Measurements from ENCODE around the gene LSM10.

Gene LSM10

DNA sequence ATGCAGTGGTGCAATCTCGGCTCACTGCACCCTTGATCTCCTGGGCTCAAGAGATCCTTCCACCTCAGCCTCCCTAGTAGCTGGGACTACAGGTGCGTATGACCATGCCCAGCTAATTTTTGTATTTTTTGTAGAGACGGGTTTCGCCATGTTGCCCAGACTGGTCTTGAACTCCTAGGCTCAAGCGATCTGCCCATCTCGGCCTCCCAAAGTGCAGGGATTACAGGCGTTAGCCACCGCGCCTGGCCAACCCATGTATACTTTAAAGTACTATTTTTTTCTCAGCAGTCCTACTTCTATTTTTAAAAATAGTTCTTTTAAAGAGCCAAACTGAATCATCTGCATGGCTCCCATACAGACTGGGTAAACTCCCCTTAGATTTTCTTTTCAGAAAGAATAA is 15.5 kb downstream of the LSM10 start:
- DNase-seq: no peak

DNA sequence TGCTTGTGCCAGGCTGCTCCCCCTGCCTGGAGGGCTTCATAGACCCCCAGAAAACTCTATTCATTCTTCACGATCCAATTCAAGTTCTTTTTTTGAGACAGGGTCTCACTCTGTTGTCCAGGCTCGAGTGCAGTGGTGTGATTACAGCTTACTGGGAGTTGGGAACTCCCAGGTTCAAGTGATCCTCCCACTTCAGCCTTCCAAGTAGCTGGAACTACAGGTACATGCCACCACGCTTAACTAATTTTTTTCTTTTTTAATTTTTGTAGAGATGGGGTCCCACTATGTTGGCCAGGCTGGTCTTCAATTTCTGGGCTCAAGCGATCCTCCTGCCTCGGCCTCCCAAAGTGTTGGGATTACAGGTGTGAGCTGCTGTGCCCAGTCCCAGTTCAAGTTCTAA is 16.3 kb downstream of the LSM10 start:
- DNase-seq: no peak

DNA sequence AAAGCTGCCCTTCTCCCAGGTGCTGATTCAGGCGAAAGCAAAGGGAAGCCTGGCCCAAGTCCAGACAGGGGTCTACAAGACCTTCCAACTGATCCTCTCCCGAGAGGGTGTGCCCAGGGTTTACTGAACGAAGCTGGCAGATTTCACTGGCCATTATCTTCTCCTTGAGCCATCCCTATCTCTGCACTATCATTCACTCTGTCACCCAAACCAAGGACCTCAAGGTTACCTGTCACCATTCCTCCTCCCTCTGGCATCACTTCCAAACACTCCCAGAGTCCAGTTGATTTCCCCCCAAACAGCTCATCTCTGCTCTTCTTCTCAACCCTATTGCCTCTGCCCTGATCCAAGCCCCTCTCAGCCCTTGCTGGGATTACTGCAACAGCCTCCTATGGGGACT is 16.9 kb downstream of the LSM10 start:
- DNase-seq: no peak

DNA sequence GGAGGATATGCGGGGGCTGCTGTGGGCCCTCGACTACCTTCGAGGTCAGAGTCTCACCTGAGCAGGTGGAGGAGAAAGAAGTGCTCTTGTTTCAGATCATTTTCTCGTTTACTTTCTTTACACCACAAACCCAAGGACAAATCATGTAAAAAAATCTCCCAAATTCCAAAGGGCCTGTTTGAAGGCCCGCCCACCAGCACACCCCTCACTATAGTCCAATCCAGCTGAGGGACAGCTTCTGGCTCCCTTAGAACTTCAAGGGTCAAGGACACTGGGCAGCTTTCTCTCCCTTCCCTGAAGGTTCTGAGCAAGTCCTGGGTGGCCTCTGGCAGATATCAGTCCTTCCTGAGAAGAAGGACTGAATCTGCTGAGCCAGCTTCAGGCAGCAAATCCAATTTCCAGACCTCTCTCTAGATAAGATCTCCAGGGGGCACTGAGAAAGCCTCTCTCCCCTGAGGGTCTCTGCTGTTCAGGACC is 17.5 kb downstream of the LSM10 start:
- DNase-seq: no peak

DNA sequence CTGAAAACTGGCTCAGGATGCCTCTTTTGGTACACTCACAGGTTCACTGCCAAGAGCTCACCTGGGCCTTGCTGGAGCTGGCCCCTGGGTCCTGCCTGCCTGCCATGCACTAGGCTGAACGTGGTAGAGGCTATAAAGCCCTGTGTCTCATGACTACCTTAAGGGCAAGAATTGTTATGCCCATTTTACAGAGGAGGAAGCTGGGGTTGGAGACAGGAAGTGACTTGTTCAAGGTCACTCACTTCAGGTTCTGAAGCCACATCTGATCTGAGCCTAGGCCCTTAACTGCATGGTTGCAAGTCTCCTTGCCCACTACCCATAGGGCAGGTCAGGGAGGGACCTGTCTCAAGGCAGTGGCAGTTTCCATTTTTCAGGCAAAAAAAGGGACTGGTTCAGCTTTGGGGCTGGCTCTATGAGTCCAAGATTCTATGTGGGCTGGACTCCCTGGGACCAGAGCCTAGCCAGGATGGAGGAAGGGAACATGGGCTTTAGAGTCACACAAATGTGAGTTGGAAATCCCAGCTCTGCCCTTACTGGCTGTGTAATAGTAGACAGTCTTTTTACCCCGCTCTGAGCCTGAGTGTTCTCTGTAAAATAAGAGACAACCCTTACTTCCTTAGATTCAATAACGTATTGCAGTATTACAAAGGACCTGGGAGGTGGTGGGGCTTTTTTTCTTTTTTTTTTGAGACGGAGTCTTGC is 19.8 kb downstream of the LSM10 start:
- no peak for DNase-seq

DNA sequence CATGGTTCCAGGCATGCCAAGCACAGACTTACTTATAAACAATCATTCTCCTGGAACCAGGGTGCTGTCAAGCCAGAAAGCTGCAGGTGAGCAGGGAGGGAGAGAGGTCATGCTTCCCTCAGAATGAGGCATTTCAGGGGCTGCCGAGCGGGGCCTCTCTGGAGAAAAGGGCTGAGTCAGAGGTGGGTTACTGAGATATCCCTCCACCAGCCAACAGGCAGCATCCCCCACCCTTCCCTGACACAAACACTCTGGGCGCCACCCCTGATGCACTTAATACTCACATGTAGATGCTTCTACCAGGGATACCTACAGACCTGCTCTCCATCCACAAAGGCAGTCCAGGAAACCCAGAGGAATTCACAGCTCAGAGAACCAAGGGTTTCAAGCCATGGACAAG is 25.1 kb downstream of the LSM10 start:
- peak; percentile 28 for DNase-seq

DNA sequence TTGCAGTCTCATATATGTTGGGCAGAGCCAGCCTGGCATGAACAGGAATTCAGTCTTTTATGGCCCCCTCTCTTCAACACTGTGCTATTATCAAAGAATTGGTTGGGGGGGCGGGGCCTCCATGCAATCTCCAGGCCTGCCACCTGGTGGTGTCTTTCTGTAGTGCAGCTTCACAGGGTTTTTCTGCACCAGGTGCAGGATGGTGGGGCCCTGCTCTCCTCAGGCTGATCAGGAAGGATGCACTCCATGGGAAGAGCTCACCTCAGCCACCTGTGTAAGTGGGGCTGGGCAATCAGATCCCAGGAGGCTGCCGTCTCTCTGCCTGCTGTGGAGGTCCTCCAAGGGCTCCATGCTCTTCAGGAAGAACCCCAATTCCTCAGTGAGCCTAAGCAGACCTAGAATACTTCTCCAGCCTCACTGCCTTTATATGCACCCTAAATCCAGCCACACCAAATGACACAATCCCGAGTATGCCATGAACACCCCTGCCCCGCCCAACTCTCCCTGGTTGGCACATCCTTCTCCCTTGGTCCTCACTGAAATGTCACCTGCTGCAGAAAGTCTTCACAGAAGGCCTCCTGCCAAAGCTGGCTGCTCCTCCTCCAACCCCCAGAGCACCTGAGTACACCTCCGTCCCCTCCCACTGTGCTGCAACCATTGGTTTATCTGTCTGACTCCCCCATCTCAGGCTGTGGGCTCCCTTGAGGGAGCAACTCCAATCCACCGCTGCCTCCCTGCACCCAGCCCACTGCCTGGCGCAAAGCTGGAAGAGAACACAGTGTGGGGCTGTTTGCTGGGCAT is 28.4 kb downstream of the LSM10 start:
- DNase-seq: peak; percentile 71

DNA sequence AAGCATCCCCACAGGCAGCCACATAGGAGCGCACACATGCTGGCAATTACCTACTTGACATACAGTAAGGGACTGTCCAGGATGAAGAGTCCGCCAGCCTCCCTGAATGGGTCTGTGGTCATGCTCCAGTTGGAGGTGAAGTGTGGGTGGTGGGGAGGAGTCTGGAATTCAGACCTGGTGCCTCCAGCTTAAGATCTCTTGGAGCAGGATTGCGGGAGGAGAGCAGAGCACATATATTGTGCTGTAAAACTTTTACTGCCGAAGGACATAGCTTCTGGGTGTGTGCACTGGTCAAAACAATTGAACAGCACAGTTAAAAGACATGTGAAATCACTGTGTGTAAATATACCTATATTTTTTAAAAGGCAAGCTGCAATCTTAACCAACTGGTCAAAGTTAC is 29.9 kb downstream of the LSM10 start:
- DNase-seq: no peak

DNA sequence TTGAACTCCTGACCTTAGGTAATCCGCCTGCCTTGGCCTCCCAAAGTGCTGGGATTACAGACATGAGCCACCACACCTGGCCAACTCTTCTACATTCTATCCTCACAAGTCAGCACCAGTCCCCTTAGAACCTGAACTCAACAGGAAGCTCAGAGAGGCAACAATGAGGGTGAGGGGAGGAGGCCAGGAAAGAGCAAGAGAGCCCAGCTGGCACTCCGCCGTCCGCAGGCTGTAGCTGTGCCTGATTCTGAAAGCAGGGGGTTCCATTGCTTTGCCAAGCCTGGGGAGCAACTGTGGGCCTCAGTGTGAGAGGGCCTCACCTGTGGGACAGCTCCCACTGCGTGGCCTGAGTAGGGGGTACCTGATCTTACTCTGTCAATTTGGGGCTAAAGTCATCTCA is 30.6 kb downstream of the LSM10 start:
- DNase-seq: no peak

DNA sequence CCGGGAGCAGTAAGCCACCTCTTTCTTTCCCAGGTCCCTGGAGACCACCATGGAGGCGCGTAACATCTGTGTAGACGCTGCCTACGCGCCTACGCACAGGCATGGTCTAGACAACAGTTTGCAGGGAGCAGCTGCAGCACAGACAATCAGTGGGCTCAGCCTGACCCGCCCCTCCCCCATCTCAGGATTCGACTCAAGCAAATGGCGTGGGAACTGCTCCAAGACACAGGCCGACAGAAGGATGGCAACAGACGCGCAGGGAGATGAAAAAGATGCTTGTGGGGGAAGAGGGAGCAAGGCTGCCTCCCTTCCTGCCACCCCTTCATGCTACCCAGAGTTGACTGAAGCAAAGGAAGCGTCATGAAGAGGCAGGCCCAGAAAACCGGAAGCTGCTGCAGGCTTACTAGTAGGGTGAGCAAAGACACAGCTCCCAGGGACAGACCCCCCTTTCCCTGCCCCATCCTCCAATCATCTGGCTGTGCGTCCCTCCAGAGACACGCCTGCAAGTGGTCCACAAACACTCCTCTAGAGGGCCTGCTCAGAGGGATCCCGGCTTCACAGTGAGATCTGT is 31.5 kb downstream of the LSM10 start:
- DNase-seq: peak; percentile 92

DNA sequence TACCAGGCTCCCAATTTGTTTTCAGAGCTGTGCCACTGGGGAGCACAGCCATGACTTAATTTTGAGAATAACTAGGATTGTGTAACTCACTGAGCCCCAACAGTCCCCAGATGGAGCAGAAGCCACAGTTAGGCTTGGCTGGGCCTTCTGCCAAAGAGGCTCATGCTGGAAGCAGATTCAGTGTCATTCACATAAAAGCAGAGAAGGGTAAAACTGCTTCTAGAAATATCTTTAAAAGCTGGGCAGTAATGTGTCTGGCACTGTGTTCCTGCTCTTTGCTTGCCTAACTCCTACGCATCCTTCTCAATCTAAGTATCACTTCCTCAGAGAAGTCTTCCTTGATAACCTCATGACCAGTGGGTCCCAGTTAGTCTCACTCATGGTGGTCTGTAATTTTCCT is 32.3 kb downstream of the LSM10 start:
- peak; percentile 69 for DNase-seq

DNA sequence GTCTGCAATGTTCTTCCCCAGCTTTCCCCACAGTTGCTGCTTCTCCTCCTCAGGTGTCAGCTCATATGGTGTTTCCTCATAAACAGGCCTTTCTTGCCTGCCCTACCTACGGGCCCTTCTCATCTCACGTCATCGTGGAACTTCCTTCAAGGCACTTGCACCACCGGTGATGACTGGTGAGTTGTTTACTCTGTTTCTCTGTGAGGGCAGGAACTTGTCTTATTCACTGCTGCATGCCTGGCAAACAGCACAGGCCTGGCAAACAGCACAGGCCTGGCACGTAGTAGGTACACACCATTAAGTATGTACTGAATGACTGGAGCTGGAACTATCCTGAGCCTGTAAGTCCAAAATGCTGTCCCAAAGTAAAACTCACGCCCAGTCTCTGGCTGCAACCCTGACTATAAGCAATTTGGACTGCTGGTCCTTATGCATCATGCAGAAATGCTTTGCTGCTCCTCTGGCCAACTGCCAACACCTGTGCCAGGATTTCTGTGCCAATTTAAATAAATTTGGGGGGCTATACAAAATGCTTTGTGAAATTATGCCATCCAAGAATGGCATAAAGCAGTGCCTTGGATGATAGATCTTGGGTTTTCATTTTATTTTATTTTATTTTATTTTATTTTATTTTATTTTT is 37.7 kb downstream of the LSM10 start:
- DNase-seq: no peak

DNA sequence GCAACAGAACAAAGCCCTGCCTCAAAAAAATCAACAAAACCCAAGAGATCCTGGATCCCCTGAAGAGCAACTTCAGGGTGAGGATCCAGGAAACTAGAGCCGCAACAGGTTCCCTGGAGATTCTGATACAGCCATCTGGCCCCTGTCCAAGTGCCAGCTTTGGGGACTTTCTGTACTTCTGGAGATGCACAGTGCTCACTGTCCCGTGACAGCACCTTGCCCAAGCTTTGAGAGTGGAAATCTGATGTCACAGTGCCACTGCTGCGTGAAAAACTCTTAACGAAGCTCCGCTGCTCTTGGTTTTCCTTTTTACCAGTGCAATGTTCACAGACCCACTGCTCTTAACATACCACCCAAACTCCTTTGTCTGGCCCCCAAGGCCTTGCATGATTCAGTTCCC is 38.3 kb downstream of the LSM10 start:
- DNase-seq: no peak

DNA sequence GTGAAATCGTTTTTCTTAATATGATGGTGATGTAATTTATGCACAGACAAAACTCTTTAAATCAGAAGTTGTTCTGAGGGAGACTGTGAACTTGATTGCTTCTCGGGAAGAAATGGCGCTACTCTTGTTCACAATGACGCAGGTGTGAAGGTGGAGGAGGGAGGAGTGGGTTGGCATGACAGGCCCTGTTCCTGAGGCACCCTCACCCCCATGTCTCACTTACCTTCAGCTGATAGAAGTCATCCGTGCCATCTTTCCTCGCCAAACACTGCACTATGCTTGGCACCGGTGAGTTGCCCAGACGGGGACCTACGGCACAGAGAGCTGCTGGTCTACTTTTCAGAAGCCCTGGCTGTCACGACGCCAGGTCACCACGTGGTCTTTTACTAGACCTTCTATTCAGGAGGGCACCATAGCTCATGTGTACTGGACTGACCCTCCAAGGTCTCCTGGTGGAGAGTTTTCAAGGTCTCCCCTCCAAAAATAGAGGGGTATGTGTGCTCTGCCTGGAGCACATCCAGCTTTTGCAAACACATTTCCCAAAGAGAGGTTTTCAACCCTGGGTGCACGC is 39.1 kb downstream of the LSM10 start:
- DNase-seq: no peak

DNA sequence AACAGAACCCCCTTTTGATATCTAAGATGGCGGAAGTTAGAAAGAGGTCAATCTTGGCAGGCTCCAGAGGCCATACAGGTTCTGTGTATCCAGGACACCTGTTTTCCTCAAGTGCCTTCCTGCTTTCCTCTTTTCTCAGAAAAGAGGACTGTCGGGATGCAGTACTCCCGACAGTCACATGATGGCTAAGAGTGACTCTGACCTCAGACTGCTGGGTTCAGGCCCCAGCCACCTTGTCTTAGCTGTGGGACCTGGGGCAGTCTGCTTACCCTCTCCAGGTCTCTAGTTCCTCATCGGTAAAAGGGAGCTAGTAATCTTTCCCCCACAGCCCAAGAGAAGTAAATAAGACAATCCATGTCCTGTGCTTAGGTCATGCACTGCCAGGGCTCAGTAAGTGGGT is 41.9 kb downstream of the LSM10 start:
- DNase-seq: no peak

DNA sequence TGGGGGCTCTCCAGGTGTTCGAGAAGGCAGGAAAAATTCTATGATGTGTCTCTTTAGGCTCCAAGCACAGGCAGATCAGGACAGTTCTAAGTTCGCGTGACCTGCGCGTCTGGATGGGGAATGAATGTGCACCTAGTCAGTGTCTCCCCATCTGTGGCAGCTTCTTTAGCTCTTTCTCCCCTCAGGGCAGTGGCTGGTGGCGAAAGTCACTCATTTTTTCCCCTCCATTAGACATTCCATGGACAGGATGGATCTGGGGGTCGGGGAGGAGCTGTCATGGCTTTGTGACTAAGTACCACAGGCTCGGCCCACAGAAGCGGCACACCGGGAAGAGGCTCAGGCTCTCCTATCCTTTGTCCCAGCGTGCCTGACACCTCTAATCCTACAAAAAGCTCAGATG is 43.2 kb downstream of the LSM10 start:
- no peak for DNase-seq

DNA sequence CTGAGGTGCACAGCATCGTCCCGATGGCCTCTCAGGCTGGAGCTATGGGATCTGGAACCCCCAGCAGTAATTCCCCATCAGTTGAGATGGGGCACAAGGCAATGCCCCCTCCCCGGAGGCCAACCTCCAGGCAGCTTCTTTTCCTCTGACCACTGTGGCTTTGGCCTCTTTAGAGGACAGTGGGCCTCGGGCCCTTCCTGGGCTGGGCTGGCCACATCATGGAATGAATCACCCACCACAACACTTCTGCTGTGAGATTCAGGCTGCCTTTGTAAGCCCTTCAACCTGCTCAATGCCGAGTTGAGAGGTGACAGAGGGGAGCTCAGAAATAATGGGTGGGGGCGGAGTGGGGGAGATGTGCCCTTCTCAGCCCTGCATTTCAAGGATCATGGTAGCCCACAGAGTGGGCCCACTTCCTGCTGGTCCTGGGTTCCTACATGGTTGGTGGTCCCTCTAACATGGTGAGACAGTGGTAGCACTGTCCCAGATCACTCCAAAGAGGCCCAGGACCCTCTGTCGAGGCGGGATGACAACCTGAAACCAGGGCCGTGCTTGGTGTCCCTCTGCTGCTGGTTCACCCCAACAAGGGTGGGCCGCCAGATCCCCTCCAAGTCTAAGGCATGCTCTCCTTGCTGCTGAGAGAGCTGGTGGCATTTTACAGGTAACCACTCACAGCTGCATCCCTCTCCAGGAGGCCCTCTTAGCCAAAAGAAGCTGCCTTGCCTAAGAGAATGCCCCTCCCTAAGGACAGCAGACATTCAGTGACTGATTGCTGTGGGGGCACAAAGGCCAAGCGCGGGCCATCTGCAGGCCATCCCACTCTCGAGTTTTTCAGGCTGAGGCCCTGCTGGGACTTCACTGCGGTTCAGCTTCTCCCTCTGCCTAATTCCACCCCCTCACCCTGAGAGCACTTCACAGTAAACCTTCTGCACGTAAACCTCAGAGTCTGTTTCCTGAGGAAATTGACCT is 44.5 kb downstream of the LSM10 start:
- peak; percentile 52 for DNase-seq

DNA sequence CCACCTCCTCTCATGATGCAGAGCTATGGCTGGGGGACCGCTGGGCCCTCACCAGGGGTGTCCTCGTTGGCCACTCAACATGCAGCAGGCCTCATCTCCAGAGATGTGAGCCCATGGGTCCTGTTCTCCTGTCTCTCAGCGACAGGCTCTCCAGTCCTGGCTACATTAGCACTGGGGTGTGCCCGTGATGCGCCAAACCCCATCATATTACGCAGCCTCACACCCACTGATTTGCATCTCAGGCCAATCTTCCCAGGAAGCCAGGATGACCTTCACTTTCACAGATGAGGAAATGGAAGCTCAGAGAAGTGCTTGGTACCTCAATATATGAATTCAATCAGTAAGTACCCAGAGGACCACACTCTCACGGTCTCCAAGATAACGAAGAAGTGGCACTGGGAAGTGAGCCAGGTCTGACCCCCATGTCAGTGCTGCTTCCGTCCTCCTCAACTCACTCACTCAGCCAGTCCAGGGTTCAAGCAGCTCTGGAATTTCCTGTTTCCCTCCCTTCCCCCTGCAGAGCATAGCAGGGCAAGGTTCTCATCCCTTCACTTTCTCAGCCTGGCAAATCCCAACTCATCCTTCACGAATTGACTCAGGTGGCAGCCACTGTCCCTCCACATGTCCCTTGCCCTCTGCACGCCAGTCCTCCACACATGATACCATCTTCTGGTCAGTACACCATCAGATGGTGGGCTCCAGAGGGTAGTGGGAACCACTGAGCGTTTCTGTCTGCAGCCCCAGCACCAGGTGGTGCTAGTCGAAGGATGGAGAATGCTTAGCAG is 45.4 kb downstream of the LSM10 start:
- peak; percentile 82 for DNase-seq

DNA sequence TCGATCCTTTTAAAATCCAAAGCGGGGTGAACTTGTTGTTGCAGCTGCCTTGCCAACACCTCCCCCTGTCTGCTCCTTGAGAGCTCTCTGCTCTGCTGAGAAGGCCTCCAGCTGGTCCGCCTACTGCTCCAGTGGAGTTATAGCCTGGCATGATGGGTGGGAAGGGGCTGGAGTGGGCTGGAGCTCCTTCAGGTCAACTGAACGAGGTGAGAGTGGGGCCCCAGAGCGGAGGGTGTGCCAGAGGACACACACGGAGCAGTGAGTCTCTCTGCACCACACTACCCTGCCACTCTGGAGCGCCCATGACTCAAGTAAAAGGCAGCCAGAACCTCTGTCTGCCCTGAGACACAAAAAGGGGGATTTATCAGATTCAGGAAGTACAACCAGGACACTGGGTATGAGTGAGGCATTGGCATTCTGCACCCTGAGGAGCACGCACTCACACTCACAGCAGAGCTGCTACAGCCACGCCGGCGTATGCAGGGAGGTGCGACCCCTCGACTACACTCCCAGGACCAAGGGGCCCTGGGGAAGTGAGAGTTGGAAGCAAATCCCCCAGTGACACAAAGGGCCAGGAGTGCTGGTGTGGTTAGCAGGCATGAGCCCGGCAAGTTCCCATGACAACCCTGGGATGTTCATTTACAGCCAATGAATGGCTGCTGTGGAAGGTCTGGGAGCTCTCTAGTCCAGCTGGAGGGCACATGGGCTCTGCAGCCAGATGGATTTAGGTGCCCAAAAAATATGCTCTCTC is 46.3 kb downstream of the LSM10 start:
- peak; percentile 95 for DNase-seq

DNA sequence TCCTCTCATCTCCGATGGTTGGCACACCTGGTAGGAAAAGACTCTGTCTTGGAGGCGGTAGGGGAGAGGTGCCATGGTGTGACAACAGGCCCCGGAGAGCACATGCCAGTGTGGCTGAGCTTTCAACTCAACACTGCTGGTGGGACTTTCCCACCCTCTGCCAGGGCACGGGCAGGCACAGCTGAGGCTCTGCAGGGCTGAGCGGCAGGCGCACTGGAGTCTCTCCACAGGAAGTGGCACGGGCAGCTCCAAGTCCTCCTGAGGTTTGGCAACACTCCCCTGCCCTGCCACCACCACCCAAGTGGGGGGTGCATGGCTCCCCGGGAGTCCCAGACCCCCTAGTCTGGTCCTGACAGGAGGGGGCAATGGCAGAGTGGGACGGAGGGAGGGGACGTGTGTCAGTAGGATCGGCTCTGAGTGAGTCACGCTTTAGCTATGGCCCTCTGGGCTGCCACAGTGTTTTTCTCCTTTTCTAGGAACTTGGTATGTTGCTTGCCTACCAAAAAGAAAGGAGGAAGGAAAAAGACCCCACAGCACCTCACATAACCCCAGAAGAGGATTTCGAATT is 47.0 kb downstream of the LSM10 start:
- DNase-seq: peak; percentile 91

Data from fibroblast of skin of right biceps (primary cell).